ENCODE data around the gene KCTD7.
"Not testable (repeated sequence)": the region's sequence is repeated elsewhere in the genome, so short reads cannot be mapped to it uniquely, and the experiment has no call there.

- TF ChIP-seq CTCF (IDR thresholded peaks at IDR 0.05; ENCODE audit: low read length); EZH2 (IDR thresholded peaks at IDR 0.05; ENCODE audit: borderline replicate concordance, low read length): not testable (repeated sequence)
Measured at GRCh38 chr7:66685663-66686062, 57.0 kb downstream of the KCTD7 start.
